ENCODE data around the gene TAAR2.

GRCh38 chr6:132590362-132590761 lies 33.7 kb downstream of the TAAR2 start:
- TF ChIP-seq, protein P1, sequence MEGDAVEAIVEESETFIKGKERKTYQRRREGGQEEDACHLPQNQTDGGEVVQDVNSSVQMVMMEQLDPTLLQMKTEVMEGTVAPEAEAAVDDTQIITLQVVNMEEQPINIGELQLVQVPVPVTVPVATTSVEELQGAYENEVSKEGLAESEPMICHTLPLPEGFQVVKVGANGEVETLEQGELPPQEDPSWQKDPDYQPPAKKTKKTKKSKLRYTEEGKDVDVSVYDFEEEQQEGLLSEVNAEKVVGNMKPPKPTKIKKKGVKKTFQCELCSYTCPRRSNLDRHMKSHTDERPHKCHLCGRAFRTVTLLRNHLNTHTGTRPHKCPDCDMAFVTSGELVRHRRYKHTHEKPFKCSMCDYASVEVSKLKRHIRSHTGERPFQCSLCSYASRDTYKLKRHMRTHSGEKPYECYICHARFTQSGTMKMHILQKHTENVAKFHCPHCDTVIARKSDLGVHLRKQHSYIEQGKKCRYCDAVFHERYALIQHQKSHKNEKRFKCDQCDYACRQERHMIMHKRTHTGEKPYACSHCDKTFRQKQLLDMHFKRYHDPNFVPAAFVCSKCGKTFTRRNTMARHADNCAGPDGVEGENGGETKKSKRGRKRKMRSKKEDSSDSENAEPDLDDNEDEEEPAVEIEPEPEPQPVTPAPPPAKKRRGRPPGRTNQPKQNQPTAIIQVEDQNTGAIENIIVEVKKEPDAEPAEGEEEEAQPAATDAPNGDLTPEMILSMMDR (IDR thresholded peaks at IDR 0.05; ENCODE audit: low read depth, low read length) = no peak
- TF ChIP-seq EZH2phosphoT487 (IDR thresholded peaks at IDR 0.05; ENCODE audit: low read depth) = no peak
